ENCODE data around the gene UBE2E2. TPM values are rescaled to one million over a fixed set of nuclear protein-coding genes. Genes with fewer than 3 reads are reported as not detected.

Gene UBE2E2
- total RNA-seq, 1 donor from 2014 or later, result 85.2 TPM

DNA sequence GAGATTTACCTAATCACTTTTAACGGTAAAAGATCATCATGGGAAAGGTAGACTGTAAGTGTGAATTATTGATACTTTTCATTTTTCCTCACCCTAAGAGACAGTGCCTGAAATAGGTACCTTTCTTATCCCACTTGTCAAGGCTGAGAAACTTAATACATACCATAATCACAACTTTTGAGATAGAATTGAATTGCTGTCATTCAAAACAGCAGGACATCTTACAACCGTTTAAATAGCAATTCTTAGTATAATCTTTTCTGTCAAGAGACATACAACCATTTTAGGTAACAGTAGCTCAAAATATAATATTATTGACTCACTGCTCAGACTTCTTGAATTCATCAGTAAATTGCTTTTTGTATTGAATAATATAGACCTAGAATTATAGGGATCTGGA, 10.7 kb downstream of the UBE2E2 start:
- TF ChIP-seq, protein P1, sequence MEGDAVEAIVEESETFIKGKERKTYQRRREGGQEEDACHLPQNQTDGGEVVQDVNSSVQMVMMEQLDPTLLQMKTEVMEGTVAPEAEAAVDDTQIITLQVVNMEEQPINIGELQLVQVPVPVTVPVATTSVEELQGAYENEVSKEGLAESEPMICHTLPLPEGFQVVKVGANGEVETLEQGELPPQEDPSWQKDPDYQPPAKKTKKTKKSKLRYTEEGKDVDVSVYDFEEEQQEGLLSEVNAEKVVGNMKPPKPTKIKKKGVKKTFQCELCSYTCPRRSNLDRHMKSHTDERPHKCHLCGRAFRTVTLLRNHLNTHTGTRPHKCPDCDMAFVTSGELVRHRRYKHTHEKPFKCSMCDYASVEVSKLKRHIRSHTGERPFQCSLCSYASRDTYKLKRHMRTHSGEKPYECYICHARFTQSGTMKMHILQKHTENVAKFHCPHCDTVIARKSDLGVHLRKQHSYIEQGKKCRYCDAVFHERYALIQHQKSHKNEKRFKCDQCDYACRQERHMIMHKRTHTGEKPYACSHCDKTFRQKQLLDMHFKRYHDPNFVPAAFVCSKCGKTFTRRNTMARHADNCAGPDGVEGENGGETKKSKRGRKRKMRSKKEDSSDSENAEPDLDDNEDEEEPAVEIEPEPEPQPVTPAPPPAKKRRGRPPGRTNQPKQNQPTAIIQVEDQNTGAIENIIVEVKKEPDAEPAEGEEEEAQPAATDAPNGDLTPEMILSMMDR (IDR thresholded peaks at IDR 0.05), result no peak
- H3K4me3 Mint-ChIP-seq (ENCODE audit: unreplicated experiment), result no peak overlapping the region
- peaks cover 21% of the 10 kb centered on the region for H3K4me1 Mint-ChIP-seq (ENCODE audit: low read depth)
- peaks cover 7% of the 10 kb centered on the region for H3K36me3 Mint-ChIP-seq (ENCODE audit: low read depth)
- no peaks in the 10 kb centered on the region for H3K9me3 Mint-ChIP-seq (ENCODE audit: low read depth)
- H3K27ac Mint-ChIP-seq (ENCODE audit: unreplicated experiment), result no peak overlapping the region
- no peaks in the 10 kb centered on the region for H3K27me3 Mint-ChIP-seq (ENCODE audit: low read depth)
- no peak for DNase-seq (ENCODE audit: low spot score)

DNA sequence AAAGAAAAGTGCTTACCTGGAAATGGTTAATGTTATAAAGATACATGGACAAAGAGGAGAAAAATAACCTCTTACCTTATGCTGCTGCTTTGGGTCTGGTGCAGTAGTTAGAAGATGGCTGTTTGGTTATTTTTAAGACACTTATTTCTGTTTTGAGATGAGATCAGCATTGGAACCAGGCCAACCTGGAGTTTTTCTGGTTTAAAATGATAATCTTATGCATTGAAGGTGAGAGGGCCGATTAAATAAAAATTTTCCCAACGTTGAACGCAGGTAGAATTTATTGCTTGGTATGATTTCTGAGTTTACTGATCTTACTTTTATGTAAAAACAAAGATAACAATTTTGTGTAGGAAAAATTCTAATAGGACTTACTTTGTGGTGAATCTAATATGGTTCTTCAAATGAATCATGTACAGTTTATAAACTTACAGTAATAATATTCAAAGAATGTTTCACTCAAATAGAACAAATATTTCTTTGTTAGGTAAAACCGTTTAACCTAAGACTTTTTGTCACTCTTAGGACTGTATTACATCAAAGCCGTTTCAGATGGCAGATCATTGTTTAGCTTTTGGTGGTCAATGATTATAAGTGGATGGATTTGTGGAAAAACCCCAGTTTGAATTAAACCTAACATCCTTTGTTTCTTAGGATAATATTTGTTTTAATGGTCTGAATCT, 14.9 kb downstream of the UBE2E2 start:
- H3K4me1 Mint-ChIP-seq (ENCODE audit: low read depth), result peaks cover 50% of the 10 kb centered on the region
- H3K36me3 Mint-ChIP-seq (ENCODE audit: low read depth), result no peaks in the 10 kb centered on the region
- no peaks in the 10 kb centered on the region for H3K27me3 Mint-ChIP-seq (ENCODE audit: low read depth)
- H3K9me3 Mint-ChIP-seq (ENCODE audit: low read depth), result no peaks in the 10 kb centered on the region
- H3K4me3 Mint-ChIP-seq (ENCODE audit: unreplicated experiment), result no peak overlapping the region
- DNase-seq (ENCODE audit: low spot score), result no peak
- TF ChIP-seq, protein P1 (IDR thresholded peaks at IDR 0.05), result no peak
- H3K27ac Mint-ChIP-seq (ENCODE audit: unreplicated experiment), result peak overlapping the region; percentile 67

DNA sequence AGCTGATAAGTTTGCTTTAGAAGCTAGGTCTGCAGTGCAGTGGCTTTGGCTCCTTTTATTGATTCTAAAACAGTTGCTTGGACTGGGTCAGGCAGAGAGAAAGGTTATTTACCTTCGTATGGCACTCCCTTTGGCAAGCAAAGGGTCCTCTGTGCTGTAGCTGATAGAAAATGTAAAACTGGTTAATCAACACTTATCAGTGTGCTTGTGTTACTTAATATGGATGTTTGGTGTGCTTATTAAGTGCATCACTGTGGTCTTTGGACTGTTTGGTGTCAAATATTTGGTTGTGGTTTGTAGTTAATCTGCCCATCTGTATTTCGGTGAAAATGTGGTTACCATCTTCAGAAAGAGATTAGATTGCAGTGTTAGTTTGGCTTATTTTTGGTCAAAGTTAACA, 16.0 kb downstream of the UBE2E2 start:
- H3K9me3 Mint-ChIP-seq (ENCODE audit: low read depth), result peaks cover 6% of the 10 kb centered on the region
- peaks cover 3% of the 10 kb centered on the region for H3K36me3 Mint-ChIP-seq (ENCODE audit: low read depth)
- no peak for DNase-seq (ENCODE audit: low spot score)
- TF ChIP-seq, protein P1 (IDR thresholded peaks at IDR 0.05), result no peak
- H3K27ac Mint-ChIP-seq (ENCODE audit: unreplicated experiment), result no peak overlapping the region
- no peak overlapping the region for H3K4me3 Mint-ChIP-seq (ENCODE audit: unreplicated experiment)
- H3K4me1 Mint-ChIP-seq (ENCODE audit: low read depth), result peaks cover 50% of the 10 kb centered on the region
- H3K27me3 Mint-ChIP-seq (ENCODE audit: low read depth), result no peaks in the 10 kb centered on the region

DNA sequence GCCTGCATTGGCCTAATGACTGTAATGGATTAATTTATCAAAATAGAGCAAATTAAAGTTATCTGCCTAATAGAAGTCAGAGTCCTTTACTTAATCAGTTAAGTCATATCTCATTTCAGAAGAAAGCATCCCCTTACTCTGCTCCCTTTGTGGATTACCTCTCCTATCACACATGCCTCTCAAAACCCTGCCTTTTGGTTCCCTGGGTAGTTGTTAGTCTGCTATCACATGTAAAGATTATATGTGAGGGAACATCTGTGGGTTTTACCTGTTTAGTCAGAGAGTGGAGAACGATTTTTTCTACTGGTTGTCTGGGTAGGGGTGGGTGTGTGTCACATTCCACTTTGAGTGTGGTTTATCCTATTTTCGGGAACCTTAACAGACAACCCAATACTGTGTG, 16.4 kb downstream of the UBE2E2 start:
- TF ChIP-seq, protein P1 (IDR thresholded peaks at IDR 0.05), result no peak
- Mint-ChIP-seq H3K4me3 (ENCODE audit: unreplicated experiment) (no peak overlapping the region), H3K36me3 (ENCODE audit: low read depth) (peaks cover 6% of the 10 kb centered on the region), H3K27me3 (ENCODE audit: low read depth) (no peaks in the 10 kb centered on the region), H3K9me3 (ENCODE audit: low read depth) (peaks cover 10% of the 10 kb centered on the region), H3K4me1 (ENCODE audit: low read depth) (peaks cover 50% of the 10 kb centered on the region), H3K27ac (ENCODE audit: unreplicated experiment) (peak overlapping the region; percentile 49)
- no peak for DNase-seq (ENCODE audit: low spot score)

DNA sequence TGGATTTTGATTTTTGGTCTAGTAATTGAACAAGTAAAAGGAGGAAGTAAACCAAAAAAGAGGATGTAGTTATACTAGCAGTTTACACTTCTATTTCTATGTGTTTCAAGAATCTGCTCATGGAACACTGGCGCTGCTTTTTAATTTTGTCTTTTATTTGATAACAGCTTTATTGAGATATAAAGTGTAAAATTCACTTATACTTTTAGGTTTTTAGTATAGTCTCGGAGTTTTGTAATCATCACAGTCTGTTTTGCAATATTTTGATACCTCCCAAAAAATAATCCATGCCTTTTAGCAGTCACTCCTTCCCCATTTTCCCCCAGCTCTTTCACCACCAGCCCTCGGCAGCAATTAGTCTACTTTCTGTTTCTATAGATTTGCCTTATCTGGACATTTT, 18.0 kb downstream of the UBE2E2 start:
- peaks cover 15% of the 10 kb centered on the region for H3K9me3 Mint-ChIP-seq (ENCODE audit: low read depth)
- peaks cover 9% of the 10 kb centered on the region for H3K36me3 Mint-ChIP-seq (ENCODE audit: low read depth)
- peaks cover 47% of the 10 kb centered on the region for H3K4me1 Mint-ChIP-seq (ENCODE audit: low read depth)
- H3K27ac Mint-ChIP-seq (ENCODE audit: unreplicated experiment), result no peak overlapping the region
- TF ChIP-seq, protein P1 (IDR thresholded peaks at IDR 0.05), result no peak
- DNase-seq (ENCODE audit: low spot score), result no peak
- no peaks in the 10 kb centered on the region for H3K27me3 Mint-ChIP-seq (ENCODE audit: low read depth)
- no peak overlapping the region for H3K4me3 Mint-ChIP-seq (ENCODE audit: unreplicated experiment)

Measured in chondrocyte (in vitro differentiated cells).